ENCODE data around the gene CASZ1.
A peak's percentile ranks its signal among the peaks of the same experiment; 100 is the strongest.

CASZ1 gene

DNA sequence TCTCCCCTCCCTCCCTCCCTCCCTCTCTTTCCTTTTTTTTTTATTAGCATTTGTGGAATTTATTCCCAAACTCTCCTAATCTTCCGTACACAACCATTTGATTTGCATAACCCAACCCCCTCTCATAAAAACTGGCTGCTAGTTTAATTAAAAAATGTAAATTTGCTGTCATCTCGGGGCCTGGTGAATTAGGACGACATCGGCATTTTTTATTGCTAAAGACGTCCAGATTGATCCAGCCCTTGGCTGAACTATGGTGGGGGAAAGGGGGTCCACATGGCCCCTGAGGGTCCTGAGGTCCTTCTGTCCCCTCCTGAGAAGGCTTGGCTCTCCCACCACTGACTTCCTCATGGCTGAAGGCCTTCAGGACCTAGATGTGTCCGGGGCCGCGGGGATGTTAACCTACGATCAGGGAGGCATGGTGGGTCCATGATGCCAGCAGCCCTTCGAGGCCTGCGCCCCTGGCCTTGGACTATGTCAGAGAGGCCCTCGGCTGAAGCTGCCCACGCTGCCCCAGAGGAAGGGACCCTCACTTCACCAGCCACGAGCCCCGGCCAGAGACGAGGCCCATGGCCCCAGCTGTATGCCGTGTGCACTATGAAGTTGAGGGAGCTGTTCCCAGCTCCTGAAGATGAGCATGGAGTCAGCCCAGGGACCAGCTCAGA lies 105.2 kb downstream of the CASZ1 start:
- Histone ChIP-seq H3K36me3 (ENCODE audit: insufficient read depth, low read length) (no peaks in the 10 kb centered on the region; the same call in 1 of the 2 replicates), H3K9me3 (ENCODE audit: insufficient read depth, low read length, severe bottlenecking) (no peaks in the 10 kb centered on the region), H3K9ac (ENCODE audit: low read depth, low read length) (no peak overlapping the region), H2AFZ (ENCODE audit: low read depth, low read length) (no peak overlapping the region), H3K27me3 (ENCODE audit: insufficient read depth, low read length, poor library complexity) (peaks cover 6% of the 10 kb centered on the region), H3K79me2 (ENCODE audit: insufficient read depth, low read length) (peaks cover 22% of the 10 kb centered on the region), H3K4me1 (ENCODE audit: insufficient read depth, low read length) (peaks cover 21% of the 10 kb centered on the region), H3K4me3 (ENCODE audit: low read depth in 1 of 2, low read length in 2 of 2) (no peak overlapping the region), H3K4me2 (ENCODE audit: insufficient read depth, low read length) (no peak overlapping the region), H3K27ac (ENCODE audit: low read length) (no peak overlapping the region), H4K20me1 (ENCODE audit: insufficient read depth, low read length) (peaks cover 64% of the 10 kb centered on the region)
- TF ChIP-seq EZH2 (IDR thresholded peaks at IDR 0.05; ENCODE audit: borderline replicate concordance, low read depth, low read length, severe bottlenecking) = no peak
- TF ChIP-seq, protein P1, sequence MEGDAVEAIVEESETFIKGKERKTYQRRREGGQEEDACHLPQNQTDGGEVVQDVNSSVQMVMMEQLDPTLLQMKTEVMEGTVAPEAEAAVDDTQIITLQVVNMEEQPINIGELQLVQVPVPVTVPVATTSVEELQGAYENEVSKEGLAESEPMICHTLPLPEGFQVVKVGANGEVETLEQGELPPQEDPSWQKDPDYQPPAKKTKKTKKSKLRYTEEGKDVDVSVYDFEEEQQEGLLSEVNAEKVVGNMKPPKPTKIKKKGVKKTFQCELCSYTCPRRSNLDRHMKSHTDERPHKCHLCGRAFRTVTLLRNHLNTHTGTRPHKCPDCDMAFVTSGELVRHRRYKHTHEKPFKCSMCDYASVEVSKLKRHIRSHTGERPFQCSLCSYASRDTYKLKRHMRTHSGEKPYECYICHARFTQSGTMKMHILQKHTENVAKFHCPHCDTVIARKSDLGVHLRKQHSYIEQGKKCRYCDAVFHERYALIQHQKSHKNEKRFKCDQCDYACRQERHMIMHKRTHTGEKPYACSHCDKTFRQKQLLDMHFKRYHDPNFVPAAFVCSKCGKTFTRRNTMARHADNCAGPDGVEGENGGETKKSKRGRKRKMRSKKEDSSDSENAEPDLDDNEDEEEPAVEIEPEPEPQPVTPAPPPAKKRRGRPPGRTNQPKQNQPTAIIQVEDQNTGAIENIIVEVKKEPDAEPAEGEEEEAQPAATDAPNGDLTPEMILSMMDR (IDR thresholded peaks at IDR 0.05; ENCODE audit: borderline replicate concordance, extremely low read depth, low read length, poor library complexity, severe bottlenecking) = no peak
- ATAC-seq (ENCODE audit: insufficient read depth, low read depth) (no peak), DNase-seq (no peak)

GRCh38 chr1:10690484-10690883 lies 106.0 kb downstream of the CASZ1 start:
- Histone ChIP-seq H3K27ac (ENCODE audit: low read length) (no peak overlapping the region), H3K27me3 (ENCODE audit: insufficient read depth, low read length, poor library complexity) (peaks cover 4% of the 10 kb centered on the region), H2AFZ (ENCODE audit: low read depth, low read length) (no peak overlapping the region), H3K4me3 (ENCODE audit: low read depth in 1 of 2, low read length in 2 of 2) (no peak overlapping the region), H3K4me2 (ENCODE audit: insufficient read depth, low read length) (no peak overlapping the region), H3K79me2 (ENCODE audit: insufficient read depth, low read length) (peaks cover 22% of the 10 kb centered on the region), H3K36me3 (ENCODE audit: insufficient read depth, low read length) (no peaks in the 10 kb centered on the region; the same call in 1 of the 2 replicates), H3K4me1 (ENCODE audit: insufficient read depth, low read length) (peaks cover 21% of the 10 kb centered on the region), H4K20me1 (ENCODE audit: insufficient read depth, low read length) (peaks cover 71% of the 10 kb centered on the region), H3K9me3 (ENCODE audit: insufficient read depth, low read length, severe bottlenecking) (no peaks in the 10 kb centered on the region), H3K9ac (ENCODE audit: low read depth, low read length) (no peak overlapping the region)
- no peak for TF ChIP-seq EZH2 (IDR thresholded peaks at IDR 0.05; ENCODE audit: borderline replicate concordance, low read depth, low read length, severe bottlenecking)
- TF ChIP-seq, protein P1 (IDR thresholded peaks at IDR 0.05; ENCODE audit: borderline replicate concordance, extremely low read depth, low read length, poor library complexity, severe bottlenecking) = peak; percentile 21
- ATAC-seq (ENCODE audit: insufficient read depth, low read depth) = no peak
- DNase-seq = no peak

DNA sequence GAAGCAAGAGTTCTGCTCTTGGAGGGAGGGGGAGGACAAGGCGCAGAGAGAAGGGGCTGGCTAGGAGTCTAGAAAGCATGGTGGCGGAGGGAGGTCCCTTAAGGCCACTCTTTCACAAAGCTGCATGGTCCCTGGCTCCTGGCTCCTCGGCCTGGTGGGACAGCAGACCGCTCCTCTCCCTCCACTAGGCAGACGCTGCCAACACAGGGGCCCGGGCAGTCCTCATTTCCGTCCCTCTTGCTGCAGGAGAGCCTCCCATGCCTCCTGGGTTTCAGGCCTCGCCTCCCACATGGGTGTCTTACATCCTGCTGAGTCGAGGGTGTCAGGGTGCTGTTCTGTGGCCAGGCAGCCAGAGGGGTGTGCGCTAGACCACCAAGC lies 108.0 kb downstream of the CASZ1 start:
- H3K36me3 ChIP-seq (ENCODE audit: insufficient read depth, low read length) = no peaks in the 10 kb centered on the region; the same call in 1 of the 2 replicates
- H3K9ac ChIP-seq (ENCODE audit: low read depth, low read length) = no peak overlapping the region
- ATAC-seq (ENCODE audit: insufficient read depth, low read depth) = no peak
- H2AFZ ChIP-seq (ENCODE audit: low read depth, low read length) = no peak overlapping the region
- H3K79me2 ChIP-seq (ENCODE audit: insufficient read depth, low read length) = peaks cover 22% of the 10 kb centered on the region
- TF ChIP-seq EZH2 (IDR thresholded peaks at IDR 0.05; ENCODE audit: borderline replicate concordance, low read depth, low read length, severe bottlenecking) = no peak
- TF ChIP-seq, protein P1 (IDR thresholded peaks at IDR 0.05; ENCODE audit: borderline replicate concordance, extremely low read depth, low read length, poor library complexity, severe bottlenecking) = no peak
- no peak overlapping the region for H3K27ac ChIP-seq (ENCODE audit: low read length)
- H3K4me2 ChIP-seq (ENCODE audit: insufficient read depth, low read length) = no peak overlapping the region
- H3K4me1 ChIP-seq (ENCODE audit: insufficient read depth, low read length) = peaks cover 14% of the 10 kb centered on the region
- H3K4me3 ChIP-seq (ENCODE audit: low read depth in 1 of 2, low read length in 2 of 2) = no peak overlapping the region
- H3K9me3 ChIP-seq (ENCODE audit: insufficient read depth, low read length, severe bottlenecking) = no peaks in the 10 kb centered on the region
- no peak for DNase-seq
- peaks cover 84% of the 10 kb centered on the region for H4K20me1 ChIP-seq (ENCODE audit: insufficient read depth, low read length)
- H3K27me3 ChIP-seq (ENCODE audit: insufficient read depth, low read length, poor library complexity) = peaks cover under 1% of the 10 kb centered on the region

Measured in DND-41 (cell line).